Adipose tissue (tissue), 3 donors: ENCODE data around the gene TCTA. TPM values are rescaled to one million over a fixed set of nuclear protein-coding genes. Genes with fewer than 3 reads are reported as not detected.
"Not testable (repeated sequence)": the region's sequence is repeated elsewhere in the genome, so short reads cannot be mapped to it uniquely, and the experiment has no call there.

ENCODE experiments used
- H3K27ac ChIP-seq: one replicate; pipeline ENCODE4 v1.5.1; 2013; ENCODE audit warnings: low read depth, low read length
- WGBS, 3 donors: extraction: QIAGEN DNeasy Blood & Tissue Kit; methylation state at CpG; one replicate each; pipeline ENCODE4 v1.1.7; 2013; 5-methylcytosine and 5-hydroxymethylcytosine counted together
- polyA plus RNA-seq, 3 donors: library from polyadenylated mRNA; stranded (reverse); fragments of 200-250 nt; gene quantifications; one replicate each; pipeline ENCODE4 v1.2.3, GENCODE V29; 2013
- donor health status: healthy with polysubstance abuse.
- donor health status: Bipolar disorder and iron deficiency.
- donor health status: healthy.

Gene TCTA, protein sequence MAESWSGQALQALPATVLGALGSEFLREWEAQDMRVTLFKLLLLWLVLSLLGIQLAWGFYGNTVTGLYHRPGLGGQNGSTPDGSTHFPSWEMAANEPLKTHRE
- polyA plus RNA-seq = 10 to 100 TPM; 19.9 to 33.8 (median 31.2) TPM

DNA sequence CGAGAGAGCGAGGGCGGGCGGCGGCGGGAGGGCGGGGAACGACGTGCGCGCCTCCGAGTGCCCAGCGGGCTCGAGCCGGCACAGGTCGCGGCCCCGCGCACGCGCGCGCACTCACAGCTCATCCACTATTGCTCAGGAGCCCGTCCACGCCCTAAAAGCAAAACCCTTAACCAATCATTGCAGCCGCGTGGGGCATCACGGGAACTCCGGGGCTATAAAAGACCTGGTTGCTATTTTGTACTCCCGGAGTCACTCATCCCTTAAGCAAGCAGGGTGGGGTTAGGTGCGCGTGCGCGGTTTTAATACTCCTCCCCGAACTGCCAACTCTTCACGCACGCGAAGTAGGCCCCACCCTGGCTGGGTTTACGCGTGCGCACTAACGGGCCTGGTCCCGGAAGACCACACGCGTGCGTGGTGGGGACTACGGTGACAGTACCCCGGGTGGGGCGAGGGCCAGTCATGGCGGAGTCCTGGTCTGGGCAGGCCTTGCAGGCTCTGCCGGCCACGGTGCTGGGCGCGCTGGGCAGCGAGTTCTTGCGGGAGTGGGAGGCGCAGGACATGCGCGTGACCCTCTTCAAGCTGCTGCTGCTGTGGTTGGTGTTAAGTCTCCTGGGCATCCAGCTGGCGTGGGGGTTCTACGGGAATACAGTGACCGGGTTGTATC lies at the start of gene TCTA, which contains the start of gene RHOA:
Gene TCTA (plus strand): TSS at position 456 of the 664 bp plus-strand sequence. CDS start 4 bp downstream, at position 460.
Gene RHOA (minus strand): TSS at position 9 of the 664 bp plus-strand sequence. CDS start 36,387 bp downstream, outside the sequence.
- peak within 1 kb of the TSS; percentile 99 for H3K27ac ChIP-seq
- 0% methylated on average over 62 of the region's 62 CpGs for WGBS, 3 donors

DNA sequence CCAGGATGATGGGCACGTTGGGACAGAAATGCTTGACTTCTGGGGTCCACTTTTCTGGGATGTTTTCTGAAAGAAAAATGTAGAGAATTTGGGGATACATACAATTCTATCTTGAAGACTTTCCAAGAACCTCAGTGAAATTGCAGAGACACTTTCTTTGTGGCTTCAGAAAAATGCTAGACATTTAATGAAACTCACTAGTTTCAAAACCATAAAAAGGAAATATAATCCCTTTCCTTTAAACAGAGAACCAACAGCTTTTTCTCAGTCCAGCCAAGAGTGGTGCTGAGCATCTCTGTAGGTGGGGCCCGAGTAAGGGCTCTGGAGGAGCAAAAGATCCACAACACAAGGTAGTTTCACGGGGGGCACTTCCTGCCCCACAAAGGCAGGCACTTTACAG lies 49.7 kb upstream of the TCTA start:
- no peak overlapping the region for H3K27ac ChIP-seq
- 76 to 84% (median 78%) methylated on average over 3 of the region's 3 CpGs for WGBS, 3 donors

DNA sequence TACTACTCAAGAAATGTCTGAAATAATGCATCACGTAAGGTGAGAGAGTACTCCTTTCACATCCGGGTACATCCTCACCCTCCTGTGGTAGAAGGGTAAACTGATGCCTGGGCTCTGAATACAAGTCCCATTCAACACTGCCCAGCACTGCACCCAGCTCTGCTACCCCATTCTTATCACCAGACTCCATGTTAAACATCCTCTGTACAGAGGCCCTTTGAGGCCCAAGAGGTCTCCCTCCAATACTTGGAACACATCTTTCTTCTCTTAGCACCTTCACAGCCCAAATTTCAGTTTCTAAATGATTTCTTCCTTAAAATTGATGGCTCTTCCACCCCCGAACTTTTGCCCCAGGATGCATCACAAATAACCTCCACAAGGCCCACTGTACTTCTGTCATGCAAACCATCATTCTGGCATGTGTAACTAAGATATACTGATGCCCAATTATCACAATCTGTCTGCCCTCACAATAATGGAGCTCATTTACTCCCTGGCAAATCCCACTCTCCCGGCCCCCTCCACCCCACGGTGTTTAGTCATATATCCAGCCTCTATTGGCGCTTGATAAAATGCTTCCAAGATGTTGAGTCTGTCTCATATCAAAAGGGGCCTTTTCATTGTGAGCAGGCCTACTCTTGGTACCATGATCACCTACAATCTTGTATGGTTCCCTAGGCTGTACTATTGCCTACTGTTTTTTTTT lies 41.5 kb upstream of the TCTA start:
- no peak overlapping the region for H3K27ac ChIP-seq
- WGBS, 3 donors = 88 to 93% (median 90%) methylated on average over 6 of the region's 6 CpGs

DNA sequence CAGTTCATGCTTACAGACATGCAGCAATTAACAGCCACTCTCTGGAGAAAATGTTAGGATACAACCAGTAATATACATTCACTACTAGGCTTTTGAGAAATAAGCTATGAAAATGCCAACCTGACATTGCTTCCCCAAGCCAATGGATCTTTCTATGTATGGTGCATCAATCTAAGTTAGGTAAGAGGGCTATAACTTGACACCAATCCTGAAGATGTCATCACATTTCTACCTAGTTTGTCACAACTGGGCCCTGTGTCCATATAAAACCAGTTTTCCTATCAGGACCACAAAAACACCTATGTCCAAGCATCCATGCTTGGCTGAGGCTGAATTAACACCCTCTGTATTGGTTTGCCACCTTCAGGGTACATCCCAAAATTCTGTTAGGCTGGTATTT lies 40.3 kb upstream of the TCTA start:
- no peak overlapping the region for H3K27ac ChIP-seq

DNA sequence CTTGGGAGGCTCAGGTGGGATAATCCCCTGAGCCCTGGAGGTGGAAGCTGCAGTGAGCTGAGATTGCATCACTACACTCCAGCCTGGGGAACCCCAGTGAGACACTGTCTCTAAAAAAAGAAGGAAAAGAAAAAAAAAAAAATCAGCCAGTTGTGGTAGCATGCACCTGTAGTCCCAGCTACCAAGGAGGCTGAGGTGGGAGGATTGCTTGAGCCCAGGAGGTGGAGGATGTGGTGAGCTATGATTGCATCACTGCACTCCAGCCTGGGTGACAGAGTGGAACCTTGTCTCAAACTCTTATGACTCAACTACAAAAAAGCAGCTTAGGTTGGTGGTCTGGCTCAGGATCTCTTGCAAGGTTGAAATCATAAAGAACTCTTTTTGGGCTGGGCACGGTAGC lies 34.7 kb upstream of the TCTA start:
- H3K27ac ChIP-seq = no peak overlapping the region
- WGBS, 3 donors = 78 to 82% (median 79%) methylated on average over 1 of the region's 1 CpG

DNA sequence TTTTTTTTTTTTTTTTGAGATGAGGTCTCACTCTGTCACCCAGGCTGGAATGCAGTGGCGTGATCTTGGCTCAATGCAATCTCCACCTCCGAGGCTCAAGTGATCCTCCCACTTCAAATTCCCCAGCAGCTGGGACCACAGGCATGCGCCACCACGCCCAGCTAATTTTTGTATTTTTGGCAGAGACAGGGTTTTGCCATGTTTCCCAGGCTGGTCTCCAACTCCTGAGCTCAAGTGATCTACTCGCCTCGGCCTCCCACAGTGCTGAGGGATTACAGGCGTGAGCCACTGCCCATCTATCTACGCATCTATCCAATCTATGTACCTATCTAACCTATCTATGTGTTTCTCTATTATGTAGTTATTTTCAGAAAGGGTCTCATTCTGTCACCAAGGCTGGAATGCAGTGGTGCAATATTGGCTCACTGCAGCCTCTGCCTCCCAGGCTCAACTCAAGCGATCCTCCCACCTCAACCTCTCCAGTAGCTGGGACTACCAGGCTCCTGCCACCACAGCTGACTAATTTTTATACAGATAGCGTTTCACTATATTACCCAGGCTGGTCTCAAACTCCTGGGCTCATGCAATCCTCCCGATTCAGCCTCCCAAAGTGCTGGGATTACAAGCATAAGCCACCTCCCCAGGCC lies 33.9 kb upstream of the TCTA start:
- 70 to 89% (median 72%) methylated on average over 11 of the region's 11 CpGs for WGBS, 3 donors
- H3K27ac ChIP-seq = no peak overlapping the region

DNA sequence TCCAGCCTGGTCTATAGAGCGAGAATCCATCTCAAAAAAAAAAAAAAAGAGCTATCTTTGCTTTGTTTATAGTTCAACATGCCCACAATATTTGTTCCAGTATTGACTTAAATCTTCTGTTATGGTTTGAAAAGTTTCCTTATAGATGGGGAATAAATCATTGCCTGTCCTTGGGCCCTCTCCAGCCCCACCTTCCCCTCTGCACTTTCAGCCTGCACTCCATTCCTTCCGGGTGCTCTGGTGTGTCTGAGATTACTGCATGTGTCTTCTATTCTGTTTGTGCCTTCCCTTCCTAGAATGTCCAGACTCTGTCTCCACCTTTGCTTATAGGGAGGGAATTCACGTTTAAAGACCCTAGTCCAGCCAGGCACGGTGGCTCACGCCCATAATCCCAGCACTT lies 28.8 kb upstream of the TCTA start:
- H3K27ac ChIP-seq = no peak overlapping the region
- 55 to 75% (median 66%) methylated on average over 5 of the region's 5 CpGs for WGBS, 3 donors

DNA sequence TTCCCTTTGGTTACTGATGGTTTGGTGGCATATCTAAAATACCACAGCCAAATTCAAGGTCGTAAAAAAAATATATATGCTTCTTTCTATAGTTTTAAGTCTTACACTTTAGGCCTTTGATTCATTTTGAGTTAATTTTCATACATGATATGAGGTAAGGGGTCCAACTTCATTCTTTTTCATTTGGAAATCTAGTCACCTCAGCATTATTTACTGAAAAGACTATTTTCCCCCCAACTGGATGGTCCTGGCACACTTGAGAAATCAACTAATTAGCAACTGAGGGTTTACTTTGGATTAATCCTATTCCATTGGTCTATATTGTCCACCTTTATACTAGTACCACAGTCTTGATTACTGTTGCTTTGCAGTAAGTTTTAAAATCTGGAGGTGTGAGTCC lies 26.6 kb upstream of the TCTA start:
- H3K27ac ChIP-seq = no peak overlapping the region
- WGBS, 3 donors = 88 to 95% (median 92%) methylated on average over 1 of the region's 1 CpG

DNA sequence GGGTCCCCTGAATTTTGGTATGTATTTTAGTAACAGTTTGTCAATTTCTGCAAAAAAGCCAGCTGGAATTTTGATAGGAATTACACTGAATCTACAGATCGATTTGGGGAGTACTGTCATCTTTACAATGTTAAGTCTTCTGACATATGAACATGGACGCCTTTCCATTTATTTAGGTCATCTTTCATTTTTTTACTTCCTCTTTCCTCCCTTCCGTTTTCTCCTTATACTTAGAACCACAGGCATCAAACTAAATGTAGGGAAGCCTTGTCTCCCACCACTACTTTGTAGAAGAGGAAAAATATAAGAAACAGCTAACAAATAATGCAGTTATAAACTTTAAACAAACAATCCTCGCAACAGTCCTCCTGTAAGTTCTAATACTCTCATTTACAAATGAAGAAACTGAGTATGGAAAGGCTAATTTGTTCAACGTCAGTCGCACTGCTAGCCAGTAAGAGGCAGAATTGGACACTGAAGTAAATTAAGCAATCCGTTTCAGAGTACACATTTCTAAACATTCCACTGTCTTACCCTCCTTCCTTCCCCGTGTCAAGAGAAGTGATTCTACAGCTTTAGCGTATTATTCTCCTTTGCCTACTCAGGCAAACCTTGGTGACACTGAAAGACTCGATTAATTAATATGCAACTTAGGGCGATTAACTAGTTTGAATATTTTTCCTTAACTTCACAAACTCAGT lies 26.0 kb upstream of the TCTA start:
- 51 to 74% (median 59%) methylated on average over 11 of the region's 11 CpGs for WGBS, 3 donors
- H3K27ac ChIP-seq = no peak overlapping the region

DNA sequence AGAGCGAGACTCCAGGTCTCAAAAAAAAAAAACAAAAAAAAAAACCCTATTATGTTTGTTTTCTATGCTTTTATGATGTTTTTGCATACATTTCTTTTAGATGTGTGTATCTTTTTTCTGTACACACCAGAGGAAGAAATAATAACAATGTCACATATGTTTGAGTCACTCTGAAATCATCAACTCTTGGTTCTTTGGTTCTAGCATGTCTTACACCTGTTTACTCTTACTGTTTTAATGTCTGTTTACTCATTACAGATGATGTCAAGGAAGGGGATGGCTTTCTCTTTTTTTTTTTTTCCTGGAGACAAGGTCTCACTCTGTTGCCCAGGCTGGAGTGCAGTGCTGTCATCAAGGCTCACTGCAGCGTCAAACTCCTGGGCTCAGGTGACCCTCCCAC lies 24.5 kb upstream of the TCTA start:
- H3K27ac ChIP-seq = no peak overlapping the region
- 85 to 100% (median 88%) methylated on average over 2 of the region's 2 CpGs for WGBS, 3 donors

DNA sequence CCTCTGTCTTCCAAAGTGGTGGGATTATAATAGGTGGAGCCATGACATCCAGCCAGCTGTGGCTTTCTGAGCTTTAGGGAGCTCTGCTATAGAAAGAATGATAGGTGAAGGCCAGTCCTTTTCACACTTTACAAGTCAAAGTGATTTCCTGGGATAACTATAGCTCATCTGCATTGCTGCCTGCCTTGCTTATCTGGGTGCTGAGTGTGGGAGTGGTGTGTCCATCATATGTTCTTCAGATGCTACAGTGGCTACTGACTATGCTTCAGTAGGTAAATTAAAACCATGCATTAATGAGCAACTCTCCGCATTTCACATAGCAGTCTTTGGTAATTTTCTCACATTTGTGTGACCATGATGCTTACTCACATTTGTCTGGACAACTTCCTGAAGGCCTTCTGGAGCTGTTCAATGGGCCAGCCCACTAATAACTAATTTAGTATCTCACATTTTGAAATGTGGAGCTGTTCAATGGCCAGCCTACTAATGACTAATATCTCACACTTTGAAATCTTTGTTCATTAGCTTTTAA lies 23.9 kb upstream of the TCTA start:
- no peak overlapping the region for H3K27ac ChIP-seq
- 80 to 89% (median 83%) methylated on average over 1 of the region's 1 CpG for WGBS, 3 donors

DNA sequence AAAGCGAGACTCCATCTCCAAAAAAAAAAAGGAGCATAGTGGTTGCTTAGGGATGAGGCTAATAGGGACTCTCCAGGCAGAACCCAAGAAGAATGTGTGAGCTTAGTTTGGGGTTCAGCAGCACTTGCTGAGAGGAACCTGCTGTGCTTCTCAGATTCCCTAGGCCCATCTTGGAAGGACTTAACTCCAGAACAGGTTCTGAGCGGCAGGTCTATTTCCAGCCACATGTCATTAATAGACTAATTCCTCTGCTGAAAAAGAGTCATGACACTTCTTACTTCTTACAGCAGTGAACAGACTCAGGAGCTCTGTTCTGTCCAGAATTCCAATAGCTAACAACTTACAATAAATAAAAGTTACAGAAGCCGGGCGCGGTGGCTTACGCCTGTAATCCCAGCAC lies 22.9 kb upstream of the TCTA start:
- WGBS, 3 donors = 96 to 99% (median 97%) methylated on average over 6 of the region's 6 CpGs
- no peak overlapping the region for H3K27ac ChIP-seq

DNA sequence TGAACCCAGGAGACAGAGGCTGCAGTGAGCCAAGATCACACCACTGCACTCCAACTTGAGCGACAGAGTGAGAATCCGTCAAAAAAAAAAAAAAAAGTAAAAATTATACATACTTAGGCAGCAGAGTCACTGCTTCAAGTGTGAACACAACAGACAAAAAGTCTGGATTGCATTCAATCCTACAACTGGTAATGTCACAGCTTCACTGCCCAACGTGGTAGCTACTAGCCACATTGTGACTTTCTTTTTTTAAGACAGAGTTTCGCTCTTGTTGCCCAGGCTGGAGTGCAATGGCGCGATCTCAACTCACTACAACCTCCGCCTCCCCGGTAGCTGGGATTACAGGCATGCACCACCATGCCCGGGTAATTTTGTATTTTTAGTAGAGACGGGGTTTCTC lies 20.9 kb upstream of the TCTA start:
- 83 to 93% (median 89%) methylated on average over 10 of the region's 10 CpGs for WGBS, 3 donors
- H3K27ac ChIP-seq = not testable (repeated sequence)

DNA sequence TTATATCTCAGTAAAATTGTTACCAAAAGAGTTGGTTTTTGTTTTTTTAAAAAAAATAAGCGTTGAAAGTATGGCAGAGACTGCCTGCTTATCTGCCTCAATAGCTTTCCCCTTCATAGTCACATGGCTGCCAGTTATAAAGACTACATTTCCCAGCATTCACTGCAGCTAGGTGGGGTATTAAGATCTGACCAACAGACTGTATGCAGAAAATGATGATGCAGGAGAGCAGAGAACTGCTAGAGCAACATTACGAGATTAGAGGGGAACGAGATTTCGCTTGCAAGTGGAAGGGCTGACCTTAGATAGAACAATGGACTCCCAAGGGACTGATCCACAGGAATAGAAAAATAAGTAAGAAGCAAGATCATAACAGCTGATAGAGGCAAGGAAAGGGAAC lies 14.8 kb upstream of the TCTA start:
- WGBS, 3 donors = 41 to 64% (median 46%) methylated on average over 4 of the region's 4 CpGs

DNA sequence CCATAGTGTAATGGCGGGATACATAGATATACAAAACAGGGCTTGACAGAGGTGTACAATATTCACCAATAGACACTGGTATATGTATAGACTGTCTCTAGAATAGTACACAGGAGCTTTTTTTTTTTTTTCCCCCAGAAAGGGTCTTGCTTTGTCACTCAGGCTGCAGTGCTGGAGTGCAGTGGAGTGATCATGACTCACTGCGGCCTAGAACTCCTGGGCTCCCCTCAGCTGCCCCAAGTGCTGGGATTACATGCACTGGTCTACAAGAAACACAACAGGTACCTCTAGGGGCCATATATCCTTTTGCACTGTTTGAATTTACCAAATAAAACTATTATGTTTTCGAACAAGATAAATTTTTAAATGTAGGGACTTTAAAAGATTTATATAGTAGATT lies 12.8 kb upstream of the TCTA start:
- no peak overlapping the region for H3K27ac ChIP-seq
- 93 to 98% (median 96%) methylated on average over 3 of the region's 3 CpGs for WGBS, 3 donors

More for the DNA sequence above, 14.8 kb upstream of the TCTA start:
- H3K27ac ChIP-seq = no peak overlapping the region

DNA sequence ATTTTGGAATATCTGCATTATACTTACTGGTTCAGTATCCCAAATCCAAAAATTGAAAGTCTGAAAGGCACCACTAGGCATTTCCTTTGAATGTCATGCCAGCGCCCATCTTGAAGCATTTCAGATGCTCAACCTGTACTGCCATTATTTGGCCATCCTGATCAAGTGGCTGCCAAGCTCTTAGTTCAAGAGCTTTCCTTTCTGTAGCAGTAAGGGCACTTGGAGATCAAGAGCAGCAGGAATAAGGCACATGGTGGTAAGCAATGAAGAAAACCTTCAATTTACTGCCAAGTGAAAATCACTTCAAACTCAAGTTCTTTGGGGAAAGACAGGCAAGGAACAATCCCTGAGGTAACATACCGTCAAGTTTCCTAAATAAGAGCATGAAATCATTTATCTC lies 10.5 kb upstream of the TCTA start:
- WGBS, 3 donors = 63 to 86% (median 82%) methylated on average over 2 of the region's 2 CpGs
- no peak overlapping the region for H3K27ac ChIP-seq

DNA sequence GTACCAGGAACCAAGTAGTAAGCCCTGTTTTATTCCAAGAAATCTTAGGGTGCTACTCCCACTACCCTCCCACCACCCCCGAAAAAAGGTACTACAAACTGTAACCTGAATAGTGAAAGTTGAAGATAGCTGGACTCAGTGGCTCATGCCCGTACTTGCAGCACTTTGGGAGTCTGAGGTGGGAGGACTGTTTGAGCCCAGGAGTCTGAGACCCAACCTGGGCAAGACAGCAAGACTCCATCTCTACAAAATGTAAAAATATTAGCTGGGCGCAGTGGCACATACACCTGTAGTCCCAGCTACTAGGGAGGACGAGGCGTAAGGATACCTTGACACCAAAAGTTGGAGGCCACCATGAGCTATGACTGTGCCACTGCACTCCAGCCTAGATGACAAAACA lies 8.3 kb upstream of the TCTA start:
- WGBS, 3 donors = 87 to 95% (median 94%) methylated on average over 5 of the region's 5 CpGs
- H3K27ac ChIP-seq = no peak overlapping the region

DNA sequence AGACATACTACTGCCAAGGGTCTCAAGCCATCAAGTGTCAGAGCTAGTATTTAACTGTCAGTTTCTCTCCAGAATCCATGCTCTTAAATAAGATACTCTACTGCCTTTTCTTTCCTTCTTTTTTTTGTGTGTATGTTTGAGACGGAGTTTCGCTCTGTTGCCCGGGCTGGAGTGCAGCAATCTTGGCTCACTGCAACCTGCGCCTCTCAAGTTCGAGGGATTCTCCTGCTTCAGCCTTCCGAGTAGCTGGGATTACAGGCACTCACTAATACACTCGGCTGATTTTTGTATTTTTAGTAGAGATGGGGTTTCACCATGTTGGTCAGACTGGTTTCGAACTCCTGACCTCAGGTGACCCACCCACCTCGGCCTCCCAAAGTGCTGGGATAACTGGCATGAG lies 6.7 kb upstream of the TCTA start:
- WGBS, 3 donors = 51 to 52% (median 51%) methylated on average over 9 of the region's 9 CpGs
- H3K27ac ChIP-seq = not testable (repeated sequence)
